Naive thymus-derived CD8-positive, alpha-beta T cell (primary cell): Measurements from ENCODE around the gene LMTK3. TPM values are rescaled to one million over a fixed set of nuclear protein-coding genes. Genes with fewer than 3 reads are reported as not detected.

Experiments used
- ATAC-seq, 2 donors: fragments of 150-1000 bp; cut with Tn5 transposase in 1 of 2; sonication (Bioruptor Pico), chemical (Tn5 transposase) in 1 of 2; 1 replicate in 1 of 2; 2 replicates in 1 of 2; pipeline ENCODE4 v1.10.0; 2021; ENCODE audit warnings: mild to moderate bottlenecking in 2 of 2, moderate library complexity in 2 of 2
- POLR2A ChIA-PET: fragments of 350-600 bp; sonication (Branson Sonifier 250); formaldehyde crosslinking; loops from one replicate; lab custom pipeline; 2021; ENCODE audit warnings: antibody characterized with exemption; lab: Charles Lee
- DNase-seq, 10 donors: peaks; one replicate each; pipeline versions ENCODE4 v3.0.0 to v3.0.0-alpha.2; 2020 to 2022
- H3K27ac Mint-ChIP-seq, 10 donors: one replicate each; pipeline ENCODE4 v1.8.0; 2020 to 2022; ENCODE audit warnings: mild to moderate bottlenecking in 10 of 10, mixed read lengths in 10 of 10, moderate library complexity in 4 of 10, inconsistent platforms in 1 of 10
- H3K27me3 Mint-ChIP-seq, 5 donors: one replicate each; pipeline ENCODE4 v1.8.0; 2021 to 2022; ENCODE audit warnings: mixed read lengths in 5 of 5
- H3K36me3 Mint-ChIP-seq, 3 donors: one replicate each; pipeline ENCODE4 v1.8.0; 2020 to 2022; ENCODE audit warnings: mixed read lengths in 3 of 3, mild to moderate bottlenecking in 2 of 3, inconsistent platforms in 1 of 3
- H3K4me1 Mint-ChIP-seq, 4 donors: one replicate each; pipeline ENCODE4 v1.8.0; 2021 to 2022; ENCODE audit warnings: mixed read lengths in 4 of 4
- H3K4me3 Mint-ChIP-seq, 10 donors: one replicate each; pipeline ENCODE4 v1.8.0; 2020 to 2022; ENCODE audit warnings: mild to moderate bottlenecking in 10 of 10, mixed read lengths in 10 of 10, moderate library complexity in 6 of 10, inconsistent platforms in 1 of 10
- H3K9me3 Mint-ChIP-seq, 9 donors: one replicate each; pipeline ENCODE4 v1.8.0; 2020 to 2022; ENCODE audit warnings: mixed read lengths in 9 of 9, mild to moderate bottlenecking in 3 of 9, inconsistent platforms in 1 of 9, moderate library complexity in 1 of 9
- polyA plus RNA-seq, 3 donors: library from polyadenylated mRNA; unstranded; fragments of 300-500 nt; fragmentation: Illumina TruSeq; gene quantifications; one replicate each; pipeline ENCODE4 v1.2.3, GENCODE V29; 2021
- total RNA-seq, 8 experiments: library from RNA in 2 of 8; stranded (reverse) in 2 of 8; gene quantifications; one replicate each; pipeline ENCODE4 v1.2.3 and lab custom pipeline; 2021 to 2026

Gene LMTK3
- total and polyA plus RNA-seq, 5 experiments from 2014 or later: 0.15 to 21.5 (median 21.4) TPM; not detected in 2

GRCh38 chr19:48511321-48511731 is 309 bp downstream of the LMTK3 start:
- Mint-ChIP-seq H3K4me3 (peak overlapping the region in 4 of 10 donors; percentile 85 to 93 (median 92)), H3K36me3 (peaks cover 0 to 12% (median 2%) of the 10 kb centered on the region in 3 donors), H3K9me3 (no peaks in the 10 kb centered on the region), H3K27me3 (no peaks in the 10 kb centered on the region), H3K27ac (peak overlapping the region in 3 of 10 donors; percentile 87 to 94 (median 89)), H3K4me1 (peaks cover 12 to 18% (median 15%) of the 10 kb centered on the region in 4 donors)
- DNase-seq (peak in 3 of 10 donors; percentile 21 to 41 (median 39)), ATAC-seq (peak; percentile 6 to 11)
- POLR2A ChIA-PET: interaction anchor here (1.6 to 2.1 kb wide), 3 partner anchors 9 to 18 kb away, joined by 6 to 12 read pairs (median 8); no protein-coding TSS in a partner anchor

- Mint-ChIP-seq H3K36me3 (peaks cover 0 to 12% (median 2%) of the 10 kb centered on the region in 3 donors), H3K9me3 (no peaks in the 10 kb centered on the region), H3K4me1 (peaks cover 12 to 18% (median 15%) of the 10 kb centered on the region in 4 donors), H3K4me3 (peak overlapping the region in 9 of 10 donors; percentile 85 to 93 (median 91)), H3K27ac (peak overlapping the region; percentile 43 to 94 (median 90)), H3K27me3 (no peaks in the 10 kb centered on the region)
- POLR2A ChIA-PET: interaction anchor here (0.5 to 1.6 kb wide), 6 partner anchors 8 to 1241 kb away, joined by 3 to 8 read pairs (median 6); partner anchors contain the start of genes RPL18 and SPHK2
- DNase-seq: peak; percentile 64 to 89 (median 74)
- peak; percentile 29 to 44 for ATAC-seq
Measured at GRCh38 chr19:48510421-48511268, 990 bp downstream of the LMTK3 start.

GRCh38 chr19:48509467-48510194 is 2.0 kb downstream of the LMTK3 start:
- peaks cover 12 to 18% (median 15%) of the 10 kb centered on the region in 4 donors for H3K4me1 Mint-ChIP-seq
- peak overlapping the region in 7 of 10 donors; percentile 3 to 93 (median 45) for H3K4me3 Mint-ChIP-seq
- H3K9me3 Mint-ChIP-seq: no peaks in the 10 kb centered on the region
- DNase-seq (no peak), ATAC-seq (no peak)
- H3K36me3 Mint-ChIP-seq: peaks cover 0 to 12% (median 2%) of the 10 kb centered on the region in 3 donors
- no peaks in the 10 kb centered on the region for H3K27me3 Mint-ChIP-seq
- POLR2A ChIA-PET: interaction anchor here (0.6 to 1.6 kb wide), 6 partner anchors 7 to 1242 kb away, joined by 4 to 8 read pairs (median 6); partner anchors contain the start of genes RPL18 and SPHK2
- H3K27ac Mint-ChIP-seq: peak overlapping the region in 4 of 10 donors; percentile 50 to 94 (median 74)

GRCh38 chr19:48508729-48509411 is 2.8 kb downstream of the LMTK3 start:
- DNase-seq: no peak
- peaks cover 0 to 12% (median 2%) of the 10 kb centered on the region in 3 donors for H3K36me3 Mint-ChIP-seq
- peaks cover 10 to 17% (median 13%) of the 10 kb centered on the region in 4 donors for H3K4me1 Mint-ChIP-seq
- H3K27ac Mint-ChIP-seq: no peak overlapping the region
- H3K9me3 Mint-ChIP-seq: no peaks in the 10 kb centered on the region
- no peaks in the 10 kb centered on the region for H3K27me3 Mint-ChIP-seq
- H3K4me3 Mint-ChIP-seq: peak overlapping the region in 1 of 10 donors; percentile 48
- ATAC-seq: no peak
- POLR2A ChIA-PET: interaction anchor here (1.1 kb wide), 1 partner anchor 80 kb away, joined by 4 read pairs; no protein-coding TSS in a partner anchor

- Mint-ChIP-seq H3K9me3 (no peaks in the 10 kb centered on the region), H3K4me3 (peak overlapping the region in 2 of 10 donors; percentile 46 to 48), H3K27me3 (no peaks in the 10 kb centered on the region), H3K27ac (peak overlapping the region in 2 of 10 donors; percentile 69 to 71), H3K36me3 (peaks cover 0 to 12% (median 2%) of the 10 kb centered on the region in 3 donors), H3K4me1 (peaks cover 11 to 19% (median 17%) of the 10 kb centered on the region in 4 donors)
- POLR2A ChIA-PET: no interaction called here
- DNase-seq (no peak), ATAC-seq (no peak)
Measured at GRCh38 chr19:48507911-48508439, 3.7 kb downstream of the LMTK3 start.

- H3K27me3 Mint-ChIP-seq: no peaks in the 10 kb centered on the region
- peak overlapping the region in 2 of 10 donors; percentile 15 to 49 for H3K27ac Mint-ChIP-seq
- H3K4me1 Mint-ChIP-seq: peaks cover 15 to 32% (median 26%) of the 10 kb centered on the region in 4 donors
- DNase-seq (peak in 3 of 10 donors; percentile 53 to 70 (median 68)), ATAC-seq (peak in 1 of 2 donors; percentile 19)
- H3K36me3 Mint-ChIP-seq: peaks cover 0 to 12% (median 2%) of the 10 kb centered on the region in 3 donors
- H3K4me3 Mint-ChIP-seq: no peak overlapping the region
- H3K9me3 Mint-ChIP-seq: no peaks in the 10 kb centered on the region
- POLR2A ChIA-PET: interaction anchor here (0.7 to 2.0 kb wide), 6 partner anchors 9 to 155 kb away, joined by 3 to 12 read pairs (median 6); no protein-coding TSS in a partner anchor
Measured at GRCh38 chr19:48506138-48506733, 5.4 kb downstream of the LMTK3 start.

- DNase-seq (peak in 7 of 10 donors; percentile 71 to 89 (median 74)), ATAC-seq (peak; percentile 73 to 83)
- peaks cover 0 to 5% (median 3%) of the 10 kb centered on the region in 5 donors for H3K27me3 Mint-ChIP-seq
- POLR2A ChIA-PET: interaction anchor here (0.6 to 1.1 kb wide), 6 partner anchors 8 to 117 kb away, joined by 3 to 9 read pairs (median 5); partner anchors contain the start of gene SPHK2
- H3K4me3 Mint-ChIP-seq: peak overlapping the region in 9 of 10 donors; percentile 12 to 91 (median 72)
- no peaks in the 10 kb centered on the region for H3K9me3 Mint-ChIP-seq
- peaks cover 0 to 10% (median 0%) of the 10 kb centered on the region in 3 donors for H3K36me3 Mint-ChIP-seq
- H3K4me1 Mint-ChIP-seq: peaks cover 14 to 33% (median 24%) of the 10 kb centered on the region in 4 donors
- peak overlapping the region in 8 of 10 donors; percentile 13 to 89 (median 64) for H3K27ac Mint-ChIP-seq
Measured at GRCh38 chr19:48502350-48503018, 9.2 kb downstream of the LMTK3 start.

GRCh38 chr19:48501494-48502349 is 9.9 kb downstream of the LMTK3 start:
- Mint-ChIP-seq H3K36me3 (peaks cover 0 to 7% (median 0%) of the 10 kb centered on the region in 3 donors), H3K4me1 (peaks cover 17 to 35% (median 25%) of the 10 kb centered on the region in 4 donors), H3K27me3 (peaks cover 0 to 11% (median 4%) of the 10 kb centered on the region in 5 donors), H3K27ac (peak overlapping the region in 9 of 10 donors; percentile 20 to 92 (median 84)), H3K4me3 (peak overlapping the region; percentile 60 to 91 (median 72)), H3K9me3 (no peaks in the 10 kb centered on the region)
- POLR2A ChIA-PET: interaction anchor here (0.6 to 1.6 kb wide), 7 partner anchors 9 to 118 kb away, joined by 3 to 9 read pairs (median 4); partner anchors contain the start of gene SPHK2
- DNase-seq (peak in 9 of 10 donors; percentile 53 to 82 (median 56)), ATAC-seq (peak; percentile 66 to 72)

- peak overlapping the region in 8 of 10 donors; percentile 60 to 91 (median 72) for H3K4me3 Mint-ChIP-seq
- DNase-seq (no peak), ATAC-seq (no peak)
- peak overlapping the region in 5 of 10 donors; percentile 29 to 92 (median 83) for H3K27ac Mint-ChIP-seq
- H3K27me3 Mint-ChIP-seq: peaks cover 0 to 16% (median 4%) of the 10 kb centered on the region in 5 donors
- H3K9me3 Mint-ChIP-seq: no peaks in the 10 kb centered on the region
- peaks cover 0 to 7% (median 0%) of the 10 kb centered on the region in 3 donors for H3K36me3 Mint-ChIP-seq
- H3K4me1 Mint-ChIP-seq: peaks cover 16 to 35% (median 26%) of the 10 kb centered on the region in 4 donors
- POLR2A ChIA-PET: interaction anchor here (1.6 kb wide), 1 partner anchor 11 kb away, joined by 4 read pairs; no protein-coding TSS in a partner anchor
Measured at GRCh38 chr19:48500830-48501493, 10.7 kb downstream of the LMTK3 start.
